HCT116 (cell line): Measurements from ENCODE around the gene ADAMTS20. TPM values are rescaled to one million over a fixed set of nuclear protein-coding genes. Genes with fewer than 3 reads are reported as not detected.

ENCODE experiments used
- ATAC-seq: fragments of 200-7000 bp; cut with Tn5 transposase; 2 replicates; pipeline ENCODE4 v1.9.1; 2020; ENCODE audit warnings: mild to moderate bottlenecking, moderate library complexity
- BruUV-seq: library from RNA; stranded (reverse); fragments of 400-500 nt; replicated peaks from 2 replicates; lab custom pipeline; 2021; lab: Mats Ljungman, UMichigan
- CTCF ChIA-PET: fragments of 300-600 bp; sonication (Branson Sonifier 250); formaldehyde crosslinking; loops from one replicate; lab custom pipeline; 2021; ENCODE audit warnings: antibody characterized with exemption; lab: Charles Lee
- POLR2A ChIA-PET: fragments of 300-600, 350-600 bp; sonication (Branson Sonifier 250); formaldehyde crosslinking; loops from one replicate; lab custom pipeline; 2021; ENCODE audit warnings: antibody characterized with exemption; lab: Charles Lee
- RAD21 ChIA-PET, 2 experiments: fragments of 300-600 bp; sonication (Branson Sonifier 250); formaldehyde crosslinking; loops; one replicate each; lab custom pipeline; 2023; ENCODE audit warnings: low total read pairs in 2 of 2; ENCODE audit not compliant: uncharacterized antibody in 2 of 2, unreplicated experiment in 2 of 2, low non-redundant PET in 1 of 2; lab: Charles Lee
- DNase-seq: peaks from one replicate; pipeline ENCODE4 v3.0.0-alpha.2; 2010; ENCODE audit warnings: low read depth, low spot score
- H2AFZ ChIP-seq: fragments of 200-600 bp; shearing (Covaris generic), sonication (generic); 2 replicates; pipeline ENCODE4 v1.6.1; 2017; ENCODE audit warnings: low read depth, mixed run types, mixed read lengths, antibody characterized with exemption, low read length; ENCODE audit not compliant: poor library complexity, severe bottlenecking
- H3K27ac ChIP-seq: 2 replicates; pipeline ENCODE4 v1.5.1; 2012; ENCODE audit warnings: low read depth, low read length
- H3K27me3 ChIP-seq: fragments of 200-600 bp; sonication (generic); 2 replicates; pipeline ENCODE4 v1.6.1; 2016; ENCODE audit warnings: mixed run types, low read length, mixed read lengths; ENCODE audit not compliant: insufficient read depth
- H3K36me3 ChIP-seq, 2 experiments: fragments of 200-500 bp in 1 of 2; fragments of 200-600 bp in 1 of 2; sonication (Bioruptor generic) in 1 of 2; sonication (generic) in 1 of 2; 2 replicates each; pipeline versions ENCODE4 v1.5.1 to v1.6.1; 2014 to 2016; ENCODE audit warnings: low read length in 2 of 2, inconsistent platforms in 1 of 2, mixed read lengths in 1 of 2, mixed run types in 1 of 2; ENCODE audit not compliant: insufficient read depth in 2 of 2, control insufficient read depth in 1 of 2
- H3K4me1 ChIP-seq, 2 experiments: fragments of 200-600 bp in 1 of 2; sonication (generic) in 1 of 2; 2 replicates each; pipeline versions ENCODE4 v1.5.1 to v1.6.1; 2012 to 2017; ENCODE audit warnings: low read length in 2 of 2, inconsistent platforms in 1 of 2, mild to moderate bottlenecking in 1 of 2, mixed read lengths in 1 of 2, mixed run types in 1 of 2, moderate library complexity in 1 of 2; ENCODE audit not compliant: insufficient read depth in 2 of 2, control insufficient read depth in 1 of 2
- H3K4me2 ChIP-seq: fragments of 200-600 bp; sonication (generic); 2 replicates; pipeline ENCODE4 v1.6.1; 2017; ENCODE audit warnings: mixed run types, low read length, mixed read lengths
- H3K4me3 ChIP-seq, 2 experiments: fragments of 200-600 bp in 1 of 2; sonication (generic) in 1 of 2; replicated peaks in 1 of 2; 2 replicates each; pipeline ENCODE4 v1.5.1; 2011 to 2016; ENCODE audit warnings: low read length in 2 of 2, control low read depth in 1 of 2, low read depth in 1 of 2, mild to moderate bottlenecking in 1 of 2, mixed read lengths in 1 of 2, mixed run types in 1 of 2
- H3K79me2 ChIP-seq: fragments of 200-600 bp; sonication (generic); 2 replicates; pipeline ENCODE4 v1.6.1; 2017; ENCODE audit warnings: mild to moderate bottlenecking, mixed run types, low read length, moderate library complexity, mixed read lengths; ENCODE audit not compliant: insufficient read depth
- H3K9ac ChIP-seq: fragments of 200-600 bp; sonication (generic); 2 replicates; pipeline ENCODE4 v1.6.1; 2016; ENCODE audit warnings: low read length, mixed read lengths
- H3K9me2 ChIP-seq: fragments of 200-600 bp; sonication (generic), shearing (Covaris generic); 2 replicates; pipeline ENCODE4 v1.6.1; 2017; ENCODE audit warnings: mixed run types, mild to moderate bottlenecking, moderate library complexity; ENCODE audit not compliant: insufficient read depth
- H3K9me3 ChIP-seq, 2 experiments: fragments of 200-500 bp in 1 of 2; fragments of 200-600 bp in 1 of 2; sonication (Bioruptor generic) in 1 of 2; sonication (generic) in 1 of 2; 2 replicates each; pipeline ENCODE4 v1.6.1; 2014 to 2017; ENCODE audit warnings: low read length in 2 of 2, mixed read lengths in 2 of 2, inconsistent platforms in 1 of 2, low read depth in 1 of 2, mild to moderate bottlenecking in 1 of 2, mixed run types in 1 of 2, moderate library complexity in 1 of 2; ENCODE audit not compliant: control insufficient read depth in 1 of 2, insufficient read depth in 1 of 2
- H4K20me1 ChIP-seq: fragments of 200-600 bp; sonication (generic), shearing (Covaris generic); 2 replicates; pipeline ENCODE4 v1.6.1; 2017; ENCODE audit warnings: mixed run types, mild to moderate bottlenecking, moderate library complexity; ENCODE audit not compliant: insufficient read depth
- CBX3 ChIP-seq: IDR thresholded peaks from 2 replicates; pipeline ENCODE4 v1.6.1; 2012; ENCODE audit warnings: low read depth
- CEBPB ChIP-seq: IDR thresholded peaks from 2 replicates; pipeline ENCODE4 v1.6.1; 2012; ENCODE audit warnings: low read depth
- EGR1 ChIP-seq: IDR thresholded peaks from 2 replicates; pipeline ENCODE4 v1.6.1; 2012; ENCODE audit warnings: low read depth
- ELF1 ChIP-seq: IDR thresholded peaks from 2 replicates; pipeline ENCODE4 v1.6.1; 2012; ENCODE audit warnings: low read depth, borderline replicate concordance
- EZH2 ChIP-seq: fragments of 200-600 bp; sonication (generic); IDR thresholded peaks from 2 replicates; pipeline ENCODE4 v1.6.1; 2017; ENCODE audit warnings: antibody characterized with exemption, mixed run types
- EZH2phosphoT487 ChIP-seq: fragments of 200-600 bp; IDR thresholded peaks from 2 replicates; pipeline ENCODE4 v1.6.1; 2018; ENCODE audit warnings: antibody characterized with exemption, borderline replicate concordance
- FOSL1 ChIP-seq: IDR thresholded peaks from 2 replicates; pipeline ENCODE4 v1.6.1; 2012; ENCODE audit warnings: low read depth
- JUND ChIP-seq: IDR thresholded peaks from 2 replicates; pipeline ENCODE4 v1.6.1; 2012
- POLR2A ChIP-seq: IDR thresholded peaks from 2 replicates; pipeline ENCODE4 v1.7.0; 2011; ENCODE audit warnings: borderline replicate concordance; ENCODE audit not compliant: insufficient read depth, insufficient read length; ENCODE audit errors: extremely low read depth
- POLR2AphosphoS5 ChIP-seq: IDR thresholded peaks from 2 replicates; pipeline ENCODE4 v1.6.1; 2011; ENCODE audit warnings: mild to moderate bottlenecking, low read depth, low read length, moderate library complexity
- YY1 ChIP-seq: IDR thresholded peaks from 2 replicates; pipeline ENCODE4 v1.6.1; 2011; ENCODE audit warnings: low read length, low read depth, moderate library complexity, mild to moderate bottlenecking; ENCODE audit not compliant: insufficient replicate concordance; ENCODE audit errors: extremely low read depth
- ZFX ChIP-seq: fragments of 450-650 bp; IDR thresholded peaks from 2 replicates; pipeline ENCODE4 v1.6.1; 2017
- ZNF274 ChIP-seq: fragments of 200-500 bp; sonication (Bioruptor generic); IDR thresholded peaks from 2 replicates; pipeline ENCODE4 v1.6.1; 2014; ENCODE audit warnings: mild to moderate bottlenecking, low read depth, low read length, inconsistent platforms
- intact Hi-C: fragments of 100-400 bp; cut with micrococcal nuclease; formaldehyde crosslinking; loops from 2 replicates; pipeline ENCODE4 v1.10.0; 2022
- total RNA-seq: library from RNA; stranded (reverse); gene quantifications from one replicate; pipeline ENCODE4 v1.2.1, GENCODE V29; 2021; ENCODE audit not compliant: unreplicated experiment
- TF ChIP-seq, protein P1 (sequence below): IDR thresholded peaks from 2 replicates; pipeline ENCODE4 v1.6.1; 2012
- TF ChIP-seq, protein P2 (sequence below): IDR thresholded peaks from 2 replicates; pipeline ENCODE4 v1.6.1; 2012; ENCODE audit warnings: low read depth

The ADAMTS20 gene
- total RNA-seq, 1 experiment from 2014 or later: not detected

DNA sequence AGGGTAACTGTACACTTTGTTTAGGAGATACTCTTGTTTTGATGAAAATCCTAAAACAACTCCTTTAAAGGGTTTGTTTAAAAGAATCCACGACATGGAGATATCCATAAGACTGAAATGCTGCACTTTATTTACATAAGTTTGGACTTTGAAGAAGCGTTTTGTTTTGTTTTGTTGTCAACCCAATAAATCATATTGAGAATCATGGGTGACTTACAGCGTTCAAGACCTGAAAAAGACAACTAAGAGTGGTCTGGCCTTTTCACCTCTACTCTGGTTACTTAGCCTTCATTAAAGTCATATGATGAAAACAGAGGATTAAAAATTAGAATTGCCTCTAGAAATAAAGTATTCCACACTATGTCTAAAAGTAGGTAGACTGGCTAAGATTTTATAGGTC lies 234.8 kb downstream of the ADAMTS20 start:
- no TSS peak for BruUV-seq
- no peak overlapping the region for H2AFZ ChIP-seq
- no peaks in the 10 kb centered on the region for H3K36me3 ChIP-seq
- DNase-seq (no peak), ATAC-seq (no peak)
- ChIA-PET RAD21 (no interaction called here), POLR2A (no interaction called here), CTCF (interaction anchor here (1.1 kb wide), 1 partner anchor 8 kb away, joined by 3 read pairs; no protein-coding TSS in a partner anchor)
- intact Hi-C loops: no loop called here
- no peaks in the 10 kb centered on the region for H3K9me2 ChIP-seq
- H3K4me3 ChIP-seq: no peak overlapping the region
- no peak for TF ChIP-seq POLR2AphosphoS5
- no peak for TF ChIP-seq POLR2A
- no peak for TF ChIP-seq ZNF274
- no peak for TF ChIP-seq FOSL1
- TF ChIP-seq EZH2phosphoT487: no peak
- TF ChIP-seq ELF1: no peak
- H3K27ac ChIP-seq: no peak overlapping the region
- no peak overlapping the region for H3K9ac ChIP-seq
- no peaks in the 10 kb centered on the region for H3K79me2 ChIP-seq
- no peak overlapping the region for H3K4me2 ChIP-seq
- no peaks in the 10 kb centered on the region for H4K20me1 ChIP-seq
- H3K9me3 ChIP-seq: no peaks in the 10 kb centered on the region
- no peaks in the 10 kb centered on the region for H3K27me3 ChIP-seq
- no peaks in the 10 kb centered on the region for H3K4me1 ChIP-seq

DNA sequence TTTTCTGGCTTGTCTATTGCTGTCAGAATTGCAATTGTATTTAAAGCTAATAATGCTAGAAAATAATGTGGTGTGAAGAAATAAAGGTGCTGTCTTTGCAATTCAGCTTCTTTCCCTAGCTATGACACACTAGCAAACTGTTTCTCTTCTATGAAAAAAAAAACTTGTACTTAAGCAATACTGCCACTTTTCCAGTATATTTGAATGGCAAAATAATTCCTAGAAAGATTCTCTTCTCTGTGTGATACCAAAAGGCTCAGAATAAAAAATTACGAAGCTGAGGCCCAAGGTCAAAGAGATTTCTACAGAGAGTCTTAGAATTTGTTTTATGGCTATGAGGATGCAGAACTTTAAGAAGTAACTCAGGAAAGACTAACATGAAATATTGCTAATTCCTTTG lies 235.5 kb downstream of the ADAMTS20 start:
- no peaks in the 10 kb centered on the region for H3K36me3 ChIP-seq
- no peak for TF ChIP-seq JUND
- TF ChIP-seq CBX3: no peak
- TF ChIP-seq CEBPB: no peak
- no peak for TF ChIP-seq ZFX
- no peak for TF ChIP-seq POLR2A
- TF ChIP-seq, protein P1, sequence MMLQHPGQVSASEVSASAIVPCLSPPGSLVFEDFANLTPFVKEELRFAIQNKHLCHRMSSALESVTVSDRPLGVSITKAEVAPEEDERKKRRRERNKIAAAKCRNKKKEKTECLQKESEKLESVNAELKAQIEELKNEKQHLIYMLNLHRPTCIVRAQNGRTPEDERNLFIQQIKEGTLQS: no peak
- TF ChIP-seq ZNF274: no peak
- TF ChIP-seq EZH2: no peak
- TF ChIP-seq YY1: no peak
- TF ChIP-seq EGR1: no peak
- TF ChIP-seq EZH2phosphoT487: no peak
- TF ChIP-seq, protein P2, sequence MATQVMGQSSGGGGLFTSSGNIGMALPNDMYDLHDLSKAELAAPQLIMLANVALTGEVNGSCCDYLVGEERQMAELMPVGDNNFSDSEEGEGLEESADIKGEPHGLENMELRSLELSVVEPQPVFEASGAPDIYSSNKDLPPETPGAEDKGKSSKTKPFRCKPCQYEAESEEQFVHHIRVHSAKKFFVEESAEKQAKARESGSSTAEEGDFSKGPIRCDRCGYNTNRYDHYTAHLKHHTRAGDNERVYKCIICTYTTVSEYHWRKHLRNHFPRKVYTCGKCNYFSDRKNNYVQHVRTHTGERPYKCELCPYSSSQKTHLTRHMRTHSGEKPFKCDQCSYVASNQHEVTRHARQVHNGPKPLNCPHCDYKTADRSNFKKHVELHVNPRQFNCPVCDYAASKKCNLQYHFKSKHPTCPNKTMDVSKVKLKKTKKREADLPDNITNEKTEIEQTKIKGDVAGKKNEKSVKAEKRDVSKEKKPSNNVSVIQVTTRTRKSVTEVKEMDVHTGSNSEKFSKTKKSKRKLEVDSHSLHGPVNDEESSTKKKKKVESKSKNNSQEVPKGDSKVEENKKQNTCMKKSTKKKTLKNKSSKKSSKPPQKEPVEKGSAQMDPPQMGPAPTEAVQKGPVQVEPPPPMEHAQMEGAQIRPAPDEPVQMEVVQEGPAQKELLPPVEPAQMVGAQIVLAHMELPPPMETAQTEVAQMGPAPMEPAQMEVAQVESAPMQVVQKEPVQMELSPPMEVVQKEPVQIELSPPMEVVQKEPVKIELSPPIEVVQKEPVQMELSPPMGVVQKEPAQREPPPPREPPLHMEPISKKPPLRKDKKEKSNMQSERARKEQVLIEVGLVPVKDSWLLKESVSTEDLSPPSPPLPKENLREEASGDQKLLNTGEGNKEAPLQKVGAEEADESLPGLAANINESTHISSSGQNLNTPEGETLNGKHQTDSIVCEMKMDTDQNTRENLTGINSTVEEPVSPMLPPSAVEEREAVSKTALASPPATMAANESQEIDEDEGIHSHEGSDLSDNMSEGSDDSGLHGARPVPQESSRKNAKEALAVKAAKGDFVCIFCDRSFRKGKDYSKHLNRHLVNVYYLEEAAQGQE: no peak
- TF ChIP-seq FOSL1: no peak
- no peaks in the 10 kb centered on the region for H4K20me1 ChIP-seq
- H3K27me3 ChIP-seq: no peaks in the 10 kb centered on the region
- no peak overlapping the region for H3K9ac ChIP-seq
- no peaks in the 10 kb centered on the region for H3K9me2 ChIP-seq
- no peaks in the 10 kb centered on the region for H3K9me3 ChIP-seq
- no peak for ATAC-seq
- no peaks in the 10 kb centered on the region for H3K79me2 ChIP-seq
- intact Hi-C loops: no loop called here
- H3K4me2 ChIP-seq: no peak overlapping the region
- BruUV-seq: no TSS peak
- DNase-seq: no peak
- no peak overlapping the region for H3K4me3 ChIP-seq
- CTCF ChIA-PET: interaction anchor here (1.1 kb wide), 1 partner anchor 9 kb away, joined by 3 read pairs; no protein-coding TSS in a partner anchor
- H3K4me1 ChIP-seq: no peaks in the 10 kb centered on the region
- H2AFZ ChIP-seq: no peak overlapping the region
- POLR2A ChIA-PET: no interaction called here
- RAD21 ChIA-PET: no interaction called here
- no peak overlapping the region for H3K27ac ChIP-seq
